GM21528 (cell line): Measurements from ENCODE around the gene RAB6D.
"Not testable (repeated sequence)": the region's sequence is repeated elsewhere in the genome, so short reads cannot be mapped to it uniquely, and the experiment has no call there.

Experiments used
- ATAC-seq: cut with Tn5 transposase; IDR thresholded peaks from one replicate; pipeline ENCODE4 v1.9.1; 2021; ENCODE audit warnings: mild to moderate bottlenecking, moderate library complexity; ENCODE audit not compliant: unreplicated experiment, low FRiP score

Gene RAB6D

DNA sequence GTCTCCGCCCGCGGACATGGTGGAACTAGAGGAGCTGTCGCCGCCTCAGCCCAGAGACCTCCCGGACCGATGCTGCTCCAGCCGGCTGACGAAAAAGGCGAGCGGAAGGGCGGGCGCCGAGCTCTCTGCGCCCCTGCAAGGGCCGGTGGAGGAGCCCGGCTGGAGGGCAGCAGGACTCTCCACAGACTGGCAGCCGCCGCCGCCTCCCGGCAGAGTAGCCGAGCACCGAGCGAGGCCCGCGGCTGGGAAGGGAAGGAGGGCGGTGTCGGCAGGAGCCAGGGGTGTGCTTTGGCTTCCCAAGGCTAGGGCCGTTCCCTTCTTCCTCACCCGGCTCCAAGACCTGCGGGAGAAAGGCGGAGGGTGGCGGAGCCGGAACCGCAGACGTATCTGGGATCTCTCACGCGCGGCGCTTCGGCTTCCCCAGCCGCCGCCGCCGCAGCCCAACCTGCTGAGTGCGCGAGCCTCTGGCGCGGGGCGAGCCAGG, at the start of gene RAB6D:
Gene RAB6D (minus strand): TSS at position 466 of the 484 bp plus-strand sequence. CDS start 448 bp downstream, at position 18.
- not testable (repeated sequence) for ATAC-seq

DNA sequence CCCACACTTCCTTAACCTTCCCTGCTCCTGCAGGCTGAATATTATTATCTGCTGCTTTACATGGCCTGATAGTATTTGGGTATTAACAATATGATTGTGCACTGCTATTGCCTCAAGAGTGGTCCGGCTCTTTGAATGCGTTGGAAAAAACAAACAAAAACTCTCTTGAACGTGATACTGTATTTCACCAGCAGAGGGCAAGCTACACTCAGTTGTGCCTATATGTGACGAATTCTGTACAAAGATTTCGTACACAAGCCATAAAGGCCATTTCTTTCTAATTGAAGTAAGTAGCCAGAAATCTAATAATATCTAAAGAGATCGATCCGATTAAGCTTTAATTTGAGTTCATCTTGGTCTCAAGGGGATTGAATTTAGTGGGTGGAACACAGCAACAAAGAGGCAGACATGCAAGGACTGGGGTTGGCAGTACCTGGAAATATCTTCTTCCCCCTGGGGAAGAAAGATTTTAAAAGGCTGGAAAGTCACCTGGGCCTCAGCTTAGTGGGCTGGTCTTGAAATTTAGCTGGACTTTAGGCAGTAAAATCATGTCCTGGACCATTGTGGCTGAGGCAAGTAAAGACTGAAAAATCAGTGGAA, 49.3 kb upstream of the RAB6D start:
- peak; percentile 75 for ATAC-seq

DNA sequence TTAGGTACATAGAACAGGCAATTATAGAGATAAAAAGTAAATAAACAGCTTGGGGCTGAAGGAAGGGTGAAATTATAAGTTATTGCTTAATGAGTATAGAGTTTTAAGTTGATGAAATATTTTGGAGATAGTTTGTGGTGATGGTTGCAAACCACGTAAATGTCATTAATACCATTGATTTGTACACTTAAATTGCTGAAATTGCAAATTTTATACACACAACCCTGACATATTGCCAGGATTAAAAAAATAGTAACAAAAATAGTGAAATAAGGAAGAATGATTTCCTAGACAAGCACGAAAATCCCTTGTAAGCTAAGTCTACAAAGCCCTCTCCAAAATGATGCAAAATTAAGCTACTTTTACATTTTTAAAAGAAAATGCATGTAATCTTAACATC, 46.2 kb upstream of the RAB6D start:
- ATAC-seq, result no peak

DNA sequence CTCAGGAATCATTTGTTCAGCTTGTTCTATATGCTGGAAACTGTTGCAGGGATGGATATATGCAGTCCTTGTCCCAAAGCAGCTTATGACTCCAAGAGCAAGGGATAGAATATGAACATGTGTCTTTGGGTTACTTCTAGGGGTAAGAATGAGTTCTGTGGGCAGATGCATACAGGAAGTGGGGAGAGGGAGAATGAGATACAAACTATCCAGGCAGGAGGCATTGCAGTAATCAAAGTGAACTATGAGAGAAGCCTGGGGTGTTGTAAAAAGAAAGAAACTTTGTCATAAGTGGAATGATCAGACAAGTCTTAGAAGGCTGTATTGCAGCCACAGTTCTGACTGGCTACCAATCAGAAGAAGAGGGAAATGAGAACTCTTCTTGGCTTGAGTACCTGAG, 44.8 kb upstream of the RAB6D start:
- no peak for ATAC-seq

DNA sequence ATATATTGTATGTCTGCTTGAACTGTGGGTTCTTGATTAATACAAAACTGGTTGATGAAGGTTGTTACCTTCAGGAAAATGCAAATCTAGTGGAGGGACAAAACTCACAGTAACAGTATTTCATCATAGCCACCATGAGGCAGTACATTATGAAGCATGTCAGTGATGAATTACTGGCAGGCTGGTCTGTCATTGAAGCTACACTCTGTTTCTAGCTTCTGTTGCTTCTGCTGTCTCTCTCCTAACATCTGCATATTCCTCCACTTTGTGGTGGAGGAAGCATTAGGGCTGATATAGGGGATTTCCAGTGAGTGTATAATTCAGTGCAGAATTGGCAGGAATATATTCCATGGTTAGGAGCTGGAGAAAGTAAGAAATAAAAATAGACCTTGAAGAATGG, 44.2 kb upstream of the RAB6D start:
- no peak for ATAC-seq

DNA sequence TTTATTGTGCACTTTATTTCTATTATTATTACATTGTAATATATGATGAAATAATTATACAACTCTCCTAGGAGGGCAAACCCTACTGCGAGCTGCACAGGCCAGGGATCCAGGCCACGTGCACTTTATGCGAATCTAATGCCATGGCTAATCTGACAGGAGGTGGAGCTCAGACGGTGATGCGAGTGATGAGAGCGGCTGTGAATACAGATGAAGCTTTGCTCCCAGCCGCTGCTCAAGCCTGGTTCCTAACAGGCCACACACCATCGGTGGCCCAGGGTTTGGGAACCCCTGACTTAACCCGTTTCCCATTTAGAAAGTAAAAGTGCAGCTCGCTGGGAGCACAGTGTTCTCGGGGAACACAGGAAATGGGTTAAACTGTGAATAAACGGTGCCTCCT, 40.8 kb upstream of the RAB6D start:
- no peak for ATAC-seq

DNA sequence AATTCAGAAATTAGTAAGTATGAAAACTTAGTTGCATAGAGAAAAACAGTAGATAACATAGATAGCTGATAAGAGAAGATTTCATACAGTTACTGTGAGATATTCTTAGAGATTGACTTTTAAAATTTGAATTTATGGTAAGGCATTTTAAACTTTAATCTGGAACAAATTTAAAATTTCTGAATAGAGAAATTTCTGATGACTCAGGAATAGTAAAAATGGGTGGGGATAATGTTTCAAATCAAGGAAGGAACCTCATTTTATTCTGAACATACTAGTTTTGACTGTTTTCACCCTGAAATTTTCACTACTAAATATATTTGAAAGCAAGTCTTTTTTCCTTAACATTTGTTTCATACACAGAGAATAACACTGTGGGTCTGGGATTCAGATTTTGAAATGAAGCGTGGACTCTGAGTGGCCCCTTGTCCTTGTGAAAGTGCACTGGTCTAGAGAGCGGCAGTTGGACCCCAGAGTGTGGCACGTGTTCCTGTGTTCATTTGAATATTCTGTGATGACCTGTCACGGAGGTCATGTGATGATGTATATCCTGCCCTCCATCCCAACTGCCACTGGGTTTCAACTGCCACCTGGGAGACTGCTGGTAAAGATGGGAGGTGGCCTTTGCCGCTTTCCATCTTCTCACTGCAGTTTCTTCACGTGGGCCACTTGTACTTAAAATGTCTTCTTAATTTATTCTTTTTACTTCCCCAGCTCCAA, 38.5 kb upstream of the RAB6D start:
- ATAC-seq, result no peak

DNA sequence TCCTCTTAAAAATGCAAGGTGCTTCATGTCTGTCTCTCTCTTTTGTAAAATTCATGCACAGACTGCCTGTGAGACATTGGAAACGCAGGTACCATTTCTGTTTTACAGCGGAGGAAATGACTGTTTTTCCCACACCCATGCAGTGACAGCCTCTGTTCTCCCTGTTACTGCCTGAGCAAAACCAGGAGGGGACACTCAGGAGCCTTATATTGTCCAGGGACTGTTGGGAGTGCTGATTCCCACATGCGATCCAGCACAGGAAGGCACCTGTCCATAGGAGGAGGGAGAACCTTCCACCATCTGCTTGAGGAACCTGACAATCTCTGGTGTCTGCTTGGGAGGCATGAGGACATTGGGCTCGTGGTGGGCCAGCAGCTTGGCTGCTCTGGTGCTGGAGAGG, 36.9 kb upstream of the RAB6D start:
- no peak for ATAC-seq

DNA sequence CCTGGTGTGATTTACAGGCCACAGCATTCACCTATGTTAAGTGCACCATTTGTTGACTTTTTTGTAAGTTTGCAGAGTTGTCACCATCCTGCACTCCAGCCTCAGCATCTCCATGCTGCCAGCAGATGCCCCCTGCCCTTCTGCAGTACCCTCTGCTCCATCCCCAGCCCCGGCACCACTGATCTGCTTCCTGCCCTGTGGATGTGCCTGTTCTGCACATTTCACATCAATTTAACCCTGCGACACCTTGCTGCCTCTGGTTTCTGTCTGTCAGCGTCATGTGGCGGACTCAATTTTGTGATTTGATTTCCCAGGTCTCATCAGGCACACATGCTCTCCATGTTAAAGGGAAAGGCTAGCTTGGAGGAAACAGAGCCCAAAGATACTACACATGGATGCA, 36.5 kb upstream of the RAB6D start:
- ATAC-seq, result not testable (repeated sequence)

DNA sequence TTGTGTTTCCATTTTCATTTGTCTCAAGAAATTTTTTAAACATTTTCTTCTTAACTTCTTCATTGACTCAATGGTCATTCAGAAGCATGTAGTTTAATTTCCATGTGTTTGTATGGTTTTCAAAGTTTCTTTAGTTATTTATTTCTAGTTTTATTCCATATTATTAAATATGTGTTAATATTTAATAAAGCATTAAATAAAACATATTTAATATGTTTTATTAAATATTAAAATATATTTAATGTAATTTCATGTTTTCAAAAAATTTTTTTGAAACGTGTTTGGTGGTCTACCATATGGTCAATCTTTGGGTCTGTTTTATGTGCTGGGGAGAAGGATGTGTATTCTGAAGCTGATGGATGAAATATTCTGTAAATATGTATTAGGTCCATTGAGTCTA, 32.2 kb upstream of the RAB6D start:
- not testable (repeated sequence) for ATAC-seq

DNA sequence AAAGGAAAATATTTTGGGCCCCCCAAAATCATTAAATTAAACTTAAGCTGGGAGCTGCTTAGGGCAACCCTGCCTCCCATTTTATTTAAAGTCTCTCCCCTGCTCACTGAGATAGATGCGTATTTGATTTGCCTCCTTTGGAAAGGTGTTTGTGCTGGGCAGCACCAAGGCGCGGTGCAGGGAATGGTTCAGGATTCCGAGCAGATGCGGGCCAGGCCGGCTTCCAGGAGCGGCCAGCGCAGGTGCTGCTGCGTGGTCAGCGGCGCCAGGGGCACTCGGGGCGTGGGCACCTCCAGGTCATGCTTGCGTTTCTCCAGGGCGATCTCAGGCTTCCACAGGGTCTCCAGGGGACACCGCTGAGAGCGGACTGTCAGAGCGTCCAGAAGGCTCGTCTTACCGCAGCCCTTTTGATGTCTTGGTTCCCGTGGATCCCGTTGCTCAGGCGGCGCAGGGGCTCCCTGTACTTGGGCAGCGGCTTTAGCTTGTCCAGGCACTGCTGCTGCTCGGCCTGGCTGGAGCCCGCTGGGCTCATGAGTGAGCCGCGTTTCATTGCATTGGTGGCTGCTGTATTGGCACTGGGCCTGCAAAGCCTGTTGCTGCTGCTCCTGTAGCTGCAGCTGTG, 31.2 kb upstream of the RAB6D start:
- not testable (repeated sequence) for ATAC-seq

DNA sequence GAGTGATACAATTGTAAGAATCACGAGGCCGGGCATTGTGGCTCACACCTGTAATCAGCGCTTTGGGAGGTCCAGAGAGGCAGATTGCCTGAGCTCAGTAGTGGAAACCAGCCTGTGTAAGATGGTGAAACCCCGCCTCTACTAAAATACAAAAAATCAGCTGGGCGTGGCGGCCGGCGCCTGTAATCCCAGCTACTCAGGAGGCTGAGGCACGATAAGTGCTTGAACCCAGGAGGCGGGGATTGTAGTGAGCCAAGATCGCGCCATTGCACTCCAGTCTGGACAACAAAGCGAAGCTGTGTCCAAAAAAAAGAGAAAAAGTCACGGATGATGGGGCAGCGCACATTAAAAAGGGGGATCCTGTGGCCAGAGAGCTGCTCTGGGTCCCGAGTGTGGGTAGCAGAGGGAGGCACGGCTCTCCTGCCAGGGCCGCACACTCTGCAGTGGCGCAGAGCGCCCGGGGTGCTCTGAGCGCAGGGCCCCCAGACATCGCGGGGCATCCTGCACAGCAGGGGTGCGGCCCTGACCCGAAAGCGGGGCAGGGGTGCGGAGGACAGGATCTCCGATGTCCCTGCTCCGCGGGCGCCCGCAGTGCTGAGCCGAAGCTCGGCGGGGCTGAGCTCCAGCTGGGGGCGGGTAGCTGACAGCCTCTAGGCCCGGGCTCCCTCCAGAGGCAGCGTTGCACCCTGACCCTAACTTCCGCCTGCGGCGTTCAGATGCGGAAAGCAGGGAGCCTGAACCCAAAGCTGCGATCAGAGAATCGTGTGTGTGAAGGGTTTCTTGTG, 30.4 kb upstream of the RAB6D start:
- no peak for ATAC-seq

DNA sequence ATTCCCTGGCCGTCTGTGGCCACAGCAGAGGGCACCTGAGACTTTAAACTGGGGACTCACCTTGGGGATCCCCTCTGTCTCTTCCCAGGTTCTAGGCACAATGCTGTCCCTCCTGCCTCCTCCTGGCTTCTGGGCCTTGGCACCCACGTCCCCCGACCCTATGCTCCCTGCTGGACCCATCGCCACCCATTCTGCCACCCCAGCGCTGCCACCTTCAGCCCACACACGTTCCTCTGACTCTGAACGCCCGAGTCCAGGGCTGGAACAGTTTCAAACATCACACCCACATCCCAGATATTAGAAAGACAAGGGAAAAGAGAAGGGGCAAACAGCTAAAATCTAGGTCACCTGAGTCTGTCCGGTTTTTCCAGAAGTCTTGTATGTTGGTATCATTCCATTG, 28.0 kb upstream of the RAB6D start:
- not testable (repeated sequence) for ATAC-seq

DNA sequence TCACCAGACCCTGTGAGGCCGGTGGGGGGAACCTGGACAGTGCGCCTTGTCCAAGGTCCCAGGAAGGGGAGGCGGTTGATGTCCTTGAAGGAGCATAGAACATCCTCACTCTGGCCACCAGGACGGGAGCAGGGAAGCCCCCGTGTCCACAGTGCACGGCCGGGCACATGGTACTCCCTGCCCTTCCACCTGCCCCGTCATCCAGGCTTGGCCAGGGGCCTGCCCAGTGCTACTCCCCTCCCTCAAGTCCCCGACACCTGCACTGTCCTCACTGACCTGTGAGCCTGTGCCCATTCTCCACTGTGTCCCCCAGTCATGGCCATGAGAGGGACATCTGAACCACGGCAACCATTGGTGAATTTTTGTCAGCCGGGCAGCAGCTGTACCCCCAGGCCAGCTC, 27.5 kb upstream of the RAB6D start:
- not testable (repeated sequence) for ATAC-seq

DNA sequence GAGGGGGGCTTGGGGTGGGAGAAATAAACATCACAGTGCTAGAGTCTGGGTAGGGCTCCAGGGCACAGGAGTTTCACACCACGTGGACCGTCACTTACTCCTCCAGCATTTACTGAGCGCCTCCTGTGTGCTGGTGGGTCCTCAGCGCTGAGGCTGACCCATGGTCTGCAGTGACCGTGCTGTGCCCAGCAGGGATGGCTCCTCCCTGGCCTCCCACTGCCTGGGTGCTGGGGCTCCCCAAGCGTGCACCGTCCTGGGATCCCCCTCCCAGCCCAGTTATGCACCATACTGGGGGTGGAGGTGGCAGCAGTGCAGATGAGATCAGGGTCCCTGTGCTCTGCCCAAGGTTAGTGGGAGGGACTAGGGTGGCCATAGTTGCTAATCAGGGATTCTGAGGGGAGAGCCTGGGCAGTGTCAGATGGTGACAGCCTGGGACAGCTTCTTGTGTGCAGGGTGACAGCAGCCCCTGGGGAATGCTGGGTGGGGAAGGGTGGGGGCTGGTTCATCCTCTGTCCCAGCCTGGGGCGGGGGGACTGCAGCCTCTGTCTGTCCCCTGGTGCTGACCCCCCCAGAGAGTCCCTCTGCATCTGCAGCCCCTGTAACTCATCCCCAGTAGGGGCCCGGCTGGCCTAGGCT, 26.6 kb upstream of the RAB6D start:
- ATAC-seq, result not testable (repeated sequence)

DNA sequence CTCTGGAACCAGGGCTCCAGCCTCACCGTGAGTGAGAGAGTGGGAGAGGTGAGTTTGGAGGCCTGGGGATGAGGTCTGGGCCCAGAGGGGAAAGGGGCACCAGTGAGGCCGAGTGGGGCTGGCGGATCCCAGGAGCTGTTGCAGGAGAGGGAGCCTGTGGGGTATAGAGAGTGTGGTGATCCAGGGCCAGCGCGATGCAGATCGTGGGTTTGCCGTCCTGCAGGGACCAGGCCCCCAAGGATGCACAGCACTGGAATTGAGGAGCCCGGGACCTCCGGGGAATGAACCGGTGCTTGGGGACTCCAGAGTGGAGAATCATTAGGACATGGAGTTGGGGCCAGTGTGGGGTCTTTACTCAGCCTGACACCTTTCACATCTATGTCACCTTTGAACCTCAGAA, 25.7 kb upstream of the RAB6D start:
- ATAC-seq, result no peak

DNA sequence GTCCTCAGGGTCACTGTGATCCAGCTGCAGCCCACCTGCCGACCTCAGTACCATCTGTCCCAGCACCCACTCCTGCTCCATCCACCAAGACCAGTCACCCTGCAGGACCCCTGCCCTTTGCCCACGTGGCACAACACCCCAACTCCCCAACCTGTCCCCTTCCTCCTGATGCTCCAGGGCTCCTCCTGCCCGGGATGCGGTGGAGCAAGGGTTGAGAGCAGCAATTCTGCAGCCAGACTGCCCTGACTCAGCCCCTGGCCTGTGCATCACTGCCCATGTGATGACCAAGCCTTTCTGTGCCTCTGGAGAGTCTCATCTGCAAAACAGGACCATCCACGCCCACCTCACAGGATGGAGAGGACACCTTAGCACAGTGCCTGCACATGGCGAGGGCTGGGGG, 24.9 kb upstream of the RAB6D start:
- ATAC-seq, result not testable (repeated sequence)

DNA sequence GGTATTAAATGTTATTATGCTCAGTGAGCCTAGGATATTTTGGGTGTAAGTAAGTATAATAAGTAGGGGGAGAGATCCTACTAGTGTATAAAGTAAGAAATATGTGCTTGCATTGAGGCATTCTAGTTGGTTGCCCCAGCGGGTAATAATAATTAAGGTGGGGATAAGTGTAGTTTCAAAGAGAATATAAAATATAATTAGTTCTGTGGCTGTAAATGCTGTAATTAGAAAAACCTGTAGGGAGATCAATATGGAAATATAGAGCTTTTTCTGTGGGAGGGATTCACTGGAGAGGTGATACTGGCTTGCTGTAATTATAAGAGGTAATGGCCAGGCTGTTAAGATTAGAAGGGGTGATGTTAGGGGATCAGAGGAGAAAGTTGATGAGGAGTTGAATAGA, 9.1 kb upstream of the RAB6D start:
- not testable (repeated sequence) for ATAC-seq

DNA sequence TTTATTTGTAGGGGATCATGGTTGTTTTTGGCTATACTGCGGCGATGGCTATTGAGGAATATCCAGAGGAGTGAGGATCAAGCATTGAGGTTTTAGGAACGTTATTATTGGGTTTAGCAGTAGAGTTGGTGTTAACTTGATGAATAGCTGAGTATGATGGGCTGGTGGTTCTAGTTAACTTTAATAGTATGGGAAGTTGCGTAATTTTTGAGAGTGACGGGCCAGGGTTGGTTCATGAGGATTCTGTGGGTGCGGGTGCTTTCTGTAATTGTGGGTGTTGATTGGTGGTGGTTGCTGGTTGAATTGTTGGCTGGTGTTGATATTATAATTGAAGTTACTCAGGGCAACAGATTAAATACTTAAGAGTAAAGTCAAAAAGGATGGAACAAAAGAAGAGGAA, 6.0 kb upstream of the RAB6D start:
- ATAC-seq, result no peak

DNA sequence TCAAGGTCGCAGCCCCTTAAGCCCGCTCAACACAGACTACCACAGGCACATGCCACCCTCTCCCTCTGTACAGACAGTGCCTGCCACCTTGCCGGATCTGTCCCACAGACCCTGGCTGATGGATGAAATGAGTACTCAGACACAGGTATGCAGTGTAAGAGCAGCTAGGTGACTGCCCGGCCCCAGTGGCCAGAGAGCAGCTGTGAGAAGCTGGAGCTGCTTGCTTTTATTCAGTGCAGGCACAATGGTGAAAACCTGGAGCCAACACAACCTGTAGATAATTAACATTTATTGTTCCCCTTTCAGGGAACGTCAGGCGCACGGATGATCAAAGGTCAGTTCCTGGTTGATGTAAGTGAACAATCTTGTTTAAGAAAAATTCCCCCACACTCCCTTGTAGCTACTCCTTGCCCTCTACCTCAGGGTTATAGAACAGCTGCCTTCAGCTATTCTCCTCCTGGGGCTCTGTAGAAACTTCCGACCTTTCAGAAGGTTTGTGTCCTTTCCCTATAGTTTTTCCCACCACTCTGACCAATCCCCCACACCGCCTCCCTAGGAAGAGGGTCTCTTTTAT, 4.6 kb upstream of the RAB6D start:
- ATAC-seq, result not testable (repeated sequence)
